DOHH2 (cell line): ENCODE measurements around the gene GARIN5B.

Source experiments
- H3F3A ChIP-seq: fragments of 200-600 bp; sonication (generic), shearing (Covaris generic); 2 replicates; pipeline ENCODE4 v1.6.0; 2016; ENCODE audit warnings: antibody characterized with exemption, mild to moderate bottlenecking; ENCODE audit not compliant: control insufficient read depth, insufficient read depth
- H3K27ac ChIP-seq: fragments of 200-600 bp; sonication (generic); 2 replicates; pipeline ENCODE4 v1.5.1; 2014; ENCODE audit warnings: low read depth, mild to moderate bottlenecking, low read length, moderate library complexity
- H3K27me3 ChIP-seq: fragments of 200-600 bp; sonication (generic); 2 replicates; pipeline ENCODE4 v1.6.1; 2014; ENCODE audit warnings: mild to moderate bottlenecking, low read length, mixed read lengths; ENCODE audit not compliant: control insufficient read depth
- H3K36me3 ChIP-seq: fragments of 200-600 bp; sonication (generic); 2 replicates; pipeline ENCODE4 v1.6.1; 2014; ENCODE audit warnings: mild to moderate bottlenecking, low read length, moderate library complexity, mixed read lengths; ENCODE audit not compliant: control insufficient read depth
- H3K4me1 ChIP-seq: fragments of 200-600 bp; sonication (generic); 2 replicates; pipeline ENCODE4 v1.6.1; 2014; ENCODE audit warnings: mild to moderate bottlenecking, low read length, mixed read lengths; ENCODE audit not compliant: control insufficient read depth
- H3K4me2 ChIP-seq: fragments of 200-600 bp; sonication (generic); 2 replicates; pipeline ENCODE4 v1.6.0; 2014; ENCODE audit warnings: mild to moderate bottlenecking, low read length, moderate library complexity
- H3K4me3 ChIP-seq: fragments of 200-600 bp; sonication (generic); 2 replicates; pipeline ENCODE4 v1.5.1; 2014; ENCODE audit warnings: mild to moderate bottlenecking, low read length, mixed read lengths
- H3K79me2 ChIP-seq: fragments of 200-600 bp; sonication (generic); 2 replicates; pipeline ENCODE4 v1.6.1; 2014; ENCODE audit warnings: mild to moderate bottlenecking, low read length, mixed read lengths; ENCODE audit not compliant: control insufficient read depth
- H3K9me2 ChIP-seq: fragments of 200-600 bp; sonication (generic); replicated peaks from 2 replicates; pipeline ENCODE4 v1.6.1; 2014; ENCODE audit warnings: mild to moderate bottlenecking, low read length, mixed read lengths; ENCODE audit not compliant: control insufficient read depth
- H3K9me3 ChIP-seq: fragments of 200-600 bp; sonication (generic); 2 replicates; pipeline ENCODE4 v1.6.1; 2014; ENCODE audit warnings: antibody characterized with exemption, low read length, mixed read lengths; ENCODE audit not compliant: control insufficient read depth, insufficient read depth
- H4K20me1 ChIP-seq: fragments of 200-600 bp; sonication (generic); 2 replicates; pipeline ENCODE4 v1.6.0; 2014; ENCODE audit warnings: low read depth, mild to moderate bottlenecking, antibody characterized with exemption, low read length, moderate library complexity; ENCODE audit not compliant: control insufficient read depth, insufficient read depth
- EZH2phosphoT487 ChIP-seq: fragments of 200-600 bp; sonication (generic); IDR thresholded peaks from 2 replicates; pipeline ENCODE4 v1.6.1; 2017; ENCODE audit warnings: borderline replicate concordance, mild to moderate bottlenecking, antibody characterized with exemption, low read length, moderate library complexity, mixed read lengths
- TF ChIP-seq, protein P1 (sequence below): fragments of 200-600 bp; sonication (generic); IDR thresholded peaks from one replicate; pipeline ENCODE4 v1.5.1; 2014; ENCODE audit warnings: antibody characterized with exemption, mild to moderate bottlenecking, low read depth, low read length; ENCODE audit not compliant: poor library complexity, severe bottlenecking

Gene GARIN5B

DNA sequence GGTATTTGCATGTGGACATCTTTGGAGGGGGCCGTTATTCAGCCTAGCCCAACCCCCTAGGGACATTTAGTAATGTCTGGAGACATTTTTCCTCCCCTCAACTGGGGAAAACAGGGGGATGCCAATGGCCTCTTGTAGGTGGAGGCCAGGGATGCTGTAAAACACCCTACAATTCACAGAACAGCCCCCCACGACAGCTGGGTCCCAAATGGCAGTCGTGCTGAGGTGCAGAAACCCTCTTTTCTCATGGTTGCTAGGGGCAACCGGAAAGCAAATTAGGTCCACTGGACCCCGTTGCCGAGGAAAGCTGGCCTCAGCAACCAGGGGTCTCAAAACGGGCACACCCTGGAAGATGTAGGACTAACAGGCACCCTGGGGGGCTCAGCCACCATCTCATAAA lies 52.6 kb downstream of the GARIN5B start:
- H3K36me3 ChIP-seq: no peaks in the 10 kb centered on the region
- H3K9me2 ChIP-seq: no peaks in the 10 kb centered on the region
- H4K20me1 ChIP-seq: no peaks in the 10 kb centered on the region
- H3K79me2 ChIP-seq: no peaks in the 10 kb centered on the region
- peaks cover 38% of the 10 kb centered on the region for H3K4me1 ChIP-seq
- H3F3A ChIP-seq: no peaks in the 10 kb centered on the region
- no peak for TF ChIP-seq EZH2phosphoT487
- no peak overlapping the region for H3K27ac ChIP-seq
- H3K4me3 ChIP-seq: no peak overlapping the region
- H3K4me2 ChIP-seq: peak overlapping the region; percentile 37
- no peaks in the 10 kb centered on the region; the same call in 1 of the 2 replicates for H3K27me3 ChIP-seq
- H3K9me3 ChIP-seq: no peaks in the 10 kb centered on the region

DNA sequence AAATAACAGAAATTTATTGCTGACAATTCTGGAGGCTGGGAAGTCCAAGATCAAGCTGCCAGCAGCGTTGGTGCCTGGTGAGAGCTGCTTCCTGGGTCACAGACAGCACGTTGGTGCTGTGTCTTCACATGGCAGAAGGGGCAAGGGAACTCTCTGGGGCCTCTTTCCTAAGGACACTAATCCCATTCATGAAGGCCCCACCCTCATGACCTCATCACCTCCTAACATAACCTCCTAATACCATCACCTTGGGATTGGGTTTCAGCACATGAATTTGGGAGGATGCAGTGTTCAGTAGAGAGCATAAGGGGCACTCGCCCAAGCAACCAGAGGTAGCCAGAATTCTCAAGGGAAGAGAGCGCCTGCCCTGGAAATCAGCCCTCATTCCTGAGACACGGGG lies 53.6 kb downstream of the GARIN5B start:
- H3K27me3 ChIP-seq: no peaks in the 10 kb centered on the region; the same call in 1 of the 2 replicates
- H3K4me1 ChIP-seq: peaks cover 38% of the 10 kb centered on the region
- H3K9me3 ChIP-seq: no peaks in the 10 kb centered on the region
- no peak for TF ChIP-seq EZH2phosphoT487
- TF ChIP-seq, protein P1, sequence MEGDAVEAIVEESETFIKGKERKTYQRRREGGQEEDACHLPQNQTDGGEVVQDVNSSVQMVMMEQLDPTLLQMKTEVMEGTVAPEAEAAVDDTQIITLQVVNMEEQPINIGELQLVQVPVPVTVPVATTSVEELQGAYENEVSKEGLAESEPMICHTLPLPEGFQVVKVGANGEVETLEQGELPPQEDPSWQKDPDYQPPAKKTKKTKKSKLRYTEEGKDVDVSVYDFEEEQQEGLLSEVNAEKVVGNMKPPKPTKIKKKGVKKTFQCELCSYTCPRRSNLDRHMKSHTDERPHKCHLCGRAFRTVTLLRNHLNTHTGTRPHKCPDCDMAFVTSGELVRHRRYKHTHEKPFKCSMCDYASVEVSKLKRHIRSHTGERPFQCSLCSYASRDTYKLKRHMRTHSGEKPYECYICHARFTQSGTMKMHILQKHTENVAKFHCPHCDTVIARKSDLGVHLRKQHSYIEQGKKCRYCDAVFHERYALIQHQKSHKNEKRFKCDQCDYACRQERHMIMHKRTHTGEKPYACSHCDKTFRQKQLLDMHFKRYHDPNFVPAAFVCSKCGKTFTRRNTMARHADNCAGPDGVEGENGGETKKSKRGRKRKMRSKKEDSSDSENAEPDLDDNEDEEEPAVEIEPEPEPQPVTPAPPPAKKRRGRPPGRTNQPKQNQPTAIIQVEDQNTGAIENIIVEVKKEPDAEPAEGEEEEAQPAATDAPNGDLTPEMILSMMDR: no peak
- H3K4me2 ChIP-seq: peak overlapping the region; percentile 37; the same call in 1 of the 2 replicates
- H3F3A ChIP-seq: no peaks in the 10 kb centered on the region
- no peaks in the 10 kb centered on the region for H3K79me2 ChIP-seq
- no peaks in the 10 kb centered on the region for H3K36me3 ChIP-seq
- H4K20me1 ChIP-seq: no peaks in the 10 kb centered on the region
- H3K9me2 ChIP-seq: no peaks in the 10 kb centered on the region
- H3K4me3 ChIP-seq: no peak overlapping the region
- H3K27ac ChIP-seq: no peak overlapping the region

DNA sequence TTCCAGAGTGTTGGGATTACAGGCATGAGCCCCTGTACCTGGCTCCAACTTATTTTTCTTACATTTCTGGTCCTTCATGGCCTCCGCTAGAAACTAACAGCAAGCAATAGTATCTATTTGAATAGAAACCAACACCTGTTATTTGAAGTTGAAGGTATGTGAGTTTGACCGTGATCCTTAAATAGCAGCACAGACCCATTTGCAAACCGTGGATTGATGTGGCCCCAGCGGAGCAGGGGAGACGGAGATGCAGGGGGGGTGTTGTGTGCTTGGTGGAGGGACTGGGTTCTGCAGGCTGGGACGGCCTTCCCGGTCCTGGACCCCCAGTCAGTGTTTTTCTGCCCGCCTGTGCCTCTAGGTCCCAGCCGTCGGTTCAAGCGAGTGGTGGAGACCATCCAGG lies 54.8 kb downstream of the GARIN5B start:
- Histone ChIP-seq H4K20me1 (no peaks in the 10 kb centered on the region), H3K36me3 (no peaks in the 10 kb centered on the region), H3K4me3 (no peak overlapping the region), H3K4me1 (peaks cover 38% of the 10 kb centered on the region), H3K27me3 (no peaks in the 10 kb centered on the region; the same call in 1 of the 2 replicates), H3K27ac (no peak overlapping the region; the same call in 1 of the 2 replicates), H3F3A (no peaks in the 10 kb centered on the region), H3K79me2 (no peaks in the 10 kb centered on the region), H3K9me2 (no peaks in the 10 kb centered on the region), H3K9me3 (no peaks in the 10 kb centered on the region), H3K4me2 (peak overlapping the region; percentile 51)
- TF ChIP-seq EZH2phosphoT487: no peak
- TF ChIP-seq, protein P1: no peak

DNA sequence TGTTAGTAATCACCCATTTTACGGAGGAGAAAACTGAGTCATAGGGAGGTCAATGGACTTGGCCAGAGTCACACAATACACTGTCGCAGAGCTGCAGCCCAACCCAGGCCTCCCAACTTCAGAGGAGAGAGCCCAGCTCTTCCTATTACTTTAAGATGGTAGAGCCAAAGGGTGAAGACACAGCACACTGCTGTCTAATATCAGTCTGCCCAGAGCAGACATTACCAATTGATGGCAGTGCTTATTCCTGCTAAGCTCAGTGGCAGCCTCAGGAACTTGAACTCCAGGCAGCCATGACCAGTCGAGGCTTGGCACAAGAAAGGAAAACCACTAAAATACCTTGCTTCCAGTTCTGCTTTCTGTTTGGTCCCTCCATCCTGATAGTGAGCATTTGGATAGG lies 56.3 kb downstream of the GARIN5B start:
- Histone ChIP-seq H3K27me3 (no peaks in the 10 kb centered on the region; the same call in 1 of the 2 replicates), H3K36me3 (no peaks in the 10 kb centered on the region), H3F3A (no peaks in the 10 kb centered on the region), H3K9me3 (no peaks in the 10 kb centered on the region), H3K9me2 (no peaks in the 10 kb centered on the region), H4K20me1 (no peaks in the 10 kb centered on the region), H3K4me2 (no peak overlapping the region), H3K79me2 (no peaks in the 10 kb centered on the region), H3K4me1 (peaks cover 44% of the 10 kb centered on the region), H3K27ac (no peak overlapping the region), H3K4me3 (no peak overlapping the region)
- TF ChIP-seq EZH2phosphoT487: no peak
- TF ChIP-seq, protein P1: no peak
